GM03348 (cell line): ENCODE measurements around the gene VWA5A.
"Not testable (repeated sequence)": the region's sequence is repeated elsewhere in the genome, so short reads cannot be mapped to it uniquely, and the experiment has no call there.

Experiments used
- DNase-seq: peaks from one replicate; pipeline ENCODE4 v3.0.0; 2012; ENCODE audit warnings: low spot score

VWA5A gene

GRCh38 chr11:124093330-124093729 is 21.9 kb upstream of the VWA5A start:
- DNase-seq, result no peak

DNA sequence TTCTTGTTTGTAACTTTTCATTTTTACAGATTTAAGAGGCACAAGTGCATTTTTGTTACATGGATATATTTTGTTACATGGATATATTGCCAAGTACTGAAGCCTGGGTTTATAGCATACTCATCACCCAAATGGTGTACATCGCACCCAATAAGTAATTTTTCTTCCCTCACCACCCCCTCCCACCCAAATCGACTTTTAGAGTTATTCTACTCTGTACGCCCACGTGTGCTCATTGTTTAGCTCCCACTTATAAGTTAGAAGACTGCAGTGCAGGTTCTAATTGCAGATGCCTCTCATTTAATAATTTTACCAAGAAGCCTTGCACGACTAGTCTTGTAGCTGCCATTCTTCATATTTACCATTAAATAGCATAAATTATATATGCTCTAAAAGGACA is 20.5 kb upstream of the VWA5A start:
- DNase-seq, result no peak

GRCh38 chr11:124096364-124096763 is 18.9 kb upstream of the VWA5A start:
- no peak for DNase-seq

GRCh38 chr11:124098141-124098540 is 17.1 kb upstream of the VWA5A start:
- DNase-seq, result no peak

- DNase-seq, result no peak
Measured at GRCh38 chr11:124101737-124102136, 13.5 kb upstream of the VWA5A start.

DNA sequence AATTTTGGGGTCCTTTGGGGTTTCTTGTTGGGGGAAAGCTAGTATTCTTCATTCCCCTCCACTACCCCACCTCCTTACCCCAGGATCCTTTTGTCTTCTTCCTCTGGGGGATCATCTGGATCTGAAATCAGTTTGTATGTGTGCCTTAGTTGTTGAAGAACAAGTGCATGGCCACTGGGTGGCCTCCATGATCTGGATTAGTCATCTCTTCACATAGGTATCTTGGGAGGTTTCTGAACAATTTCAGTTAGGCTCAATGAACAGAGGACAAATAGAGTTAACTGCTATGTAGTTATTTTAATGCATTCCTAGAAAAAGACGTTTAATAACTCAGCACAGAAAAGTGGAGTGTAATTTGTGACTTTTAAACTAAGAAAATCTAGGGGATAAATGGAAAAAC is 7.1 kb upstream of the VWA5A start:
- no peak for DNase-seq

DNA sequence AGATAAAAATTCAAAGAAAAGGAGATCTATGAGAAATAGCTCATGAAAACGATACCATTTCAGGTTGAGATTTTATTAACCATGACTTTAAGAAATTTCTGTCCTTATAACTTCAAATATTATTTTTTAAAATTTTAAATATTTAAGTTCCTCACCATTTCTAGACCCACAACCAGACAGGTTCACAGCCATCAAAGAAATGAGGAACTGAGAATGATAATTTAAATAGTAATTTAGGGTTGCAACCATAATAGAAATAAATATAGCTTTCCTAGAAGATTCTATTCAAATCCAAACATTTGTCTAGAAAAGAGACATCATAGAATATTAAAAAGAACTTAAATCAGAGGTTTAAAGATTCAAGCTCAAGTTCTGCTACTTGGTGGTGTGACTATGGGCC is 5.9 kb upstream of the VWA5A start:
- no peak for DNase-seq

DNA sequence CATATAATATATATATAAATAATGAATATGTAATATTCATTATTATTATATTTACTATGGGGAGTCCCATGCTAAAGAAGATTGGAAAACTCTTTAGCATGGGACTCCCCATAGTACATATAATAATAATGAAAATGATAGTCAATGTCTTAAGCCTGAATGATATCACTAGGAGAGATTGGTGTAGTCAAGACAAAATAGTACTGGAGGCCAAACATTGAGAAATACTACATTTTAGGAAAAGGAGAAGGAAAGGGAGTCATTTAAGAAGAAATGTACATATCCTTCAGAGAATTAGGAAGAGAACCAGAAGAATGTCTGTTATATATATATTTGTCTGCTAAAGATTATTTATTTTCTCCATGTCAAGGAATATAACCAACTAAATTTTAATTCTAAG is 5.0 kb upstream of the VWA5A start:
- DNase-seq, result no peak

DNA sequence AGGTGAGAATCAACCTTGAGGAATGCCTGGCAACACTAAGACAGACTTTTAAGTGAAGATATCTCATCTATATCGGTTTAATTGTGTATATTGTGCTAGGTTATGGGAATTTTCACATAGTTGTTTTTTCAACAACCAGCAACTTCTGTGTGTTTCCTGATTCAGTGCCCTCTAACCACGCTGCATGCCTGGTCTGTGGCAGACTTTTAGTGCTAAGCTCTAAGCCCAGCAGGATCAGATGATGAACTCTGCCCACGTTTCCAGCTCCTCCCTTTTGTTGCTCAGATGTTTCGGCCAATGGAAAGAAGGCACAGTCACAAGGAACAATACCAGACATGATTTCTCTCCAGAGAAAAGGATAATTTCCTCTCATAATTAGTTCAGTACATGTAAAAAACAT is 1.4 kb upstream of the VWA5A start:
- DNase-seq, result no peak

- DNase-seq, result peak; percentile 28
Measured at GRCh38 chr11:124115782-124116616, 749 bp downstream of the VWA5A start.

DNA sequence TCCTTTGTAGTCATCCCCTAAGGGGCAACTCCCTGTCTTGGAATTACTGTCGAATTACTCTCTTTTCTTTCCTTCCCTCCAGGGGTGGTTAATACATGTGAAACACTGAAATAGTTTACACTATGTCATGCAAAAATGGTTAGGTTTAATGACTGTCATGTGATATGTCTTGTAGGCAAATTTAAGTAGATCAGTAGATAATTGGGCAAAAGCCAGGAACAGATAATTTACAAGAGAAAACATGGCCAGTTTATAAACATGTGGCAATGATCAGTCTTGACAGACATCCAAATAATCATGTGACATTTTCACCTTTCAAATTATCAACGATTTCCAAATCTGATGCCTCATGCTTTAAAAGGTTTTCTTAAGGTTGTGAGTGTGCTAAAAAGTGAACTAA is 3.9 kb downstream of the VWA5A start:
- no peak for DNase-seq

GRCh38 chr11:124120891-124121290 is 5.6 kb downstream of the VWA5A start:
- DNase-seq, result no peak

- DNase-seq, result no peak
Measured at GRCh38 chr11:124122123-124122522, 6.9 kb downstream of the VWA5A start.

- DNase-seq, result no peak
Measured at GRCh38 chr11:124123622-124124021, 8.4 kb downstream of the VWA5A start.

GRCh38 chr11:124127134-124127533 is 11.9 kb downstream of the VWA5A start:
- not testable (repeated sequence) for DNase-seq

DNA sequence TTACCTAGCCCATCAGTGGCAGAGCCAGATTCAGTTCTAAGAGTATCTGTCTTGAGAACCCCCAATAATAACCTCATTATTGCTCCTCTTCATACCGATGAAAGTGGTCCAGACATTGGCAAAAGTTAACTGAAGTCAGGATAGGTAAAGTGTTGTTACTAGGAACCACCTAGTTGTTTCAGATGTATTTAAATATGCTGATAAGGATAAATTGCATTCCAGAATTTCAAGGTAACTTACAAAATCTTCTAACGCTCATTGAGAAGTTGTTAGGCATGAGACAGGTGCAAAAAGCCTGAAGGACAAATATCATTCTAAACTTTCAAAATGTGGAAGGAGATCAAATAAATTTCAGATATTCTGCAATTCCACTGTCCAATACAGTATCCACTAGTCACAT is 27.8 kb downstream of the VWA5A start:
- DNase-seq, result no peak

DNA sequence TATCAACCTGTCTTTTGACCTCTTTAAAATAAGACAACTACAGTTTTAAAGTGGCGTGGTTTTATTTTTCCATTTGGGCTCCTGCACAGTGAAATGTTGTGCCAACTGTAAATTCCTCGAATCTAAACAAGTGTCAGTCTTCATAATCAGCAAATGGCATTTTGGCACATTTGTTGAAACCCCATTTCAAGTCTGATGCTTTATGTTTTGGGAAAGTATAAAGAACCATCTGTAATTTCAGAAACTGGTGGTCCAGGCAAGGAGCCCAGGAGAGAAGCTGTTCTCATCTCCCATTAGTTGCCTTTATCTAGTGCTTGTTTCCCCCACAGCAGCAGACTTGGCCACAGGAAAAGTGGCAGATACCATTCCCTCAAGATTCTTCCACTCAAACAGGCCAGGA is 32.7 kb downstream of the VWA5A start:
- no peak for DNase-seq

DNA sequence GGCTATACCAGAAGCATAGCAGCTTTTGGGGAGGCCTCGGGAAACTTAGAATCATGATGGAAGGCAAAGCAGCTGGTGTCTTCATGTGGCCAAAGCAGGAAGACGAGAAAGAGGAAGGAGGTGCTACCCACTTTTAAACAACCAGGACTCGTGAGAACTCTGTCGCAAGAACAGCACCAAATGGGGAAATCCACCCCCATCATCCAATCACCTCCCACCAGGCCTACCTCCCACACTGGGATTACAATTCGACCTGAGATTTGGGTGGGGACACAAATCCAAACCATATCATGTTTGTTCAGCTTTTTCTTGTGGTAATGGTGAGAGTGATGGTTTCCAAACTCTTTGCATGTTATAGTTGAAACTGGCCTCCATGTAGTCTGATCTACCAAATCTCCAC is 35.4 kb downstream of the VWA5A start:
- no peak for DNase-seq

GRCh38 chr11:124152770-124153407 is 37.6 kb downstream of the VWA5A start:
- DNase-seq, result no peak

DNA sequence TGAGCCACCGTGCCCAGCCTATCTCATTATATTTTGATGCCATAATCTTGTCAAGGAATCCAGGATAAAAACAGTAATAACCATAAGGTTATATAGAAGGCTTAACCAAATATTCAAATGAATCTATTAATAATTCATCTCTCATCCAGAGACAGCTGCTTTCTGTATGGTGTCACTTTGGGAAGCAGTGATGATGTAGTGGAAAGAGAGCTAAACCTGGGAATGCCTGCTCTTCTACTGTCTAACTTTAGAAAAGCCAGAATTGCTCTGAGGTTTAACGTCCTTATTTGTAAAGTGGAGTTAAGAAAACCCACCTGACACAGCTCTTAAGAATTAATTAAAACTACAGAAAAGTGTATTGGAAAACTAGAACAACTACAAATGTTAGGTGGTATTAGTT is 38.6 kb downstream of the VWA5A start:
- DNase-seq, result no peak

- no peak for DNase-seq
Measured at GRCh38 chr11:124159481-124159880, 44.2 kb downstream of the VWA5A start.

- DNase-seq, result no peak
Measured at GRCh38 chr11:124160986-124161385, 45.7 kb downstream of the VWA5A start.

DNA sequence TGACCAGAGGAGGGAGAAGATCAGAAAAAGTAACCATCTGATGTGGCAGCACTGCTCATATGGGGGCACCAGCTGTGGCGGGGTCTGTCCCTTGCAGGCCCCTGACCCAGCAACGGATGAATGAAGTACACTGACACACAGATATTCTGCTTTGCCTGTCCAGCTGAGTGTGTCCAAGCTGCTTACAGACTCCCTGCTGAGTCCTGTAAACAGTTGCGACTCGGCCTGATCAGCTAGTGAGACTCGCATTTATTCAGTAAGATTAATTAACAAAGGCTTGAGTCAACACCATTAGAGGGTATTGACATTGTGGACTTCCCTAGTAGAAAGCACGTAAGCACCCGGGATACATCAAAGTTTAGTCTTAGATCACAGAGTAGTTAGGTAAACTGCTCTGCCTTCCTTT is 52.6 kb downstream of the VWA5A start:
- DNase-seq, result no peak

GRCh38 chr11:124168796-124169195 is 53.5 kb downstream of the VWA5A start:
- DNase-seq, result no peak
